HCT116 (cell line): ENCODE measurements around the gene SLCO2B1. TPM values are rescaled to one million over a fixed set of nuclear protein-coding genes. Genes with fewer than 3 reads are reported as not detected.

ENCODE experiments used
- ATAC-seq: fragments of 200-7000 bp; cut with Tn5 transposase; 2 replicates; pipeline ENCODE4 v1.9.1; 2020; ENCODE audit warnings: mild to moderate bottlenecking, moderate library complexity
- BruUV-seq: library from RNA; stranded (reverse); fragments of 400-500 nt; replicated peaks from 2 replicates; lab custom pipeline; 2021; lab: Mats Ljungman, UMichigan
- CTCF ChIA-PET: fragments of 300-600 bp; sonication (Branson Sonifier 250); formaldehyde crosslinking; loops from one replicate; lab custom pipeline; 2021; ENCODE audit warnings: antibody characterized with exemption; lab: Charles Lee
- POLR2A ChIA-PET: fragments of 300-600, 350-600 bp; sonication (Branson Sonifier 250); formaldehyde crosslinking; loops from one replicate; lab custom pipeline; 2021; ENCODE audit warnings: antibody characterized with exemption; lab: Charles Lee
- RAD21 ChIA-PET, 2 experiments: fragments of 300-600 bp; sonication (Branson Sonifier 250); formaldehyde crosslinking; loops; one replicate each; lab custom pipeline; 2023; ENCODE audit warnings: low total read pairs in 2 of 2; ENCODE audit not compliant: uncharacterized antibody in 2 of 2, unreplicated experiment in 2 of 2, low non-redundant PET in 1 of 2; lab: Charles Lee
- DNase-seq: peaks from one replicate; pipeline ENCODE4 v3.0.0-alpha.2; 2010; ENCODE audit warnings: low read depth, low spot score
- H2AFZ ChIP-seq: fragments of 200-600 bp; shearing (Covaris generic), sonication (generic); 2 replicates; pipeline ENCODE4 v1.6.1; 2017; ENCODE audit warnings: low read depth, mixed run types, mixed read lengths, antibody characterized with exemption, low read length; ENCODE audit not compliant: poor library complexity, severe bottlenecking
- H3K27ac ChIP-seq: 2 replicates; pipeline ENCODE4 v1.5.1; 2012; ENCODE audit warnings: low read depth, low read length
- H3K27me3 ChIP-seq: fragments of 200-600 bp; sonication (generic); 2 replicates; pipeline ENCODE4 v1.6.1; 2016; ENCODE audit warnings: mixed run types, low read length, mixed read lengths; ENCODE audit not compliant: insufficient read depth
- H3K36me3 ChIP-seq, 2 experiments: fragments of 200-500 bp in 1 of 2; fragments of 200-600 bp in 1 of 2; sonication (Bioruptor generic) in 1 of 2; sonication (generic) in 1 of 2; 2 replicates each; pipeline versions ENCODE4 v1.5.1 to v1.6.1; 2014 to 2016; ENCODE audit warnings: low read length in 2 of 2, inconsistent platforms in 1 of 2, mixed read lengths in 1 of 2, mixed run types in 1 of 2; ENCODE audit not compliant: insufficient read depth in 2 of 2, control insufficient read depth in 1 of 2
- H3K4me1 ChIP-seq, 2 experiments: fragments of 200-600 bp in 1 of 2; sonication (generic) in 1 of 2; 2 replicates each; pipeline versions ENCODE4 v1.5.1 to v1.6.1; 2012 to 2017; ENCODE audit warnings: low read length in 2 of 2, inconsistent platforms in 1 of 2, mild to moderate bottlenecking in 1 of 2, mixed read lengths in 1 of 2, mixed run types in 1 of 2, moderate library complexity in 1 of 2; ENCODE audit not compliant: insufficient read depth in 2 of 2, control insufficient read depth in 1 of 2
- H3K4me2 ChIP-seq: fragments of 200-600 bp; sonication (generic); 2 replicates; pipeline ENCODE4 v1.6.1; 2017; ENCODE audit warnings: mixed run types, low read length, mixed read lengths
- H3K4me3 ChIP-seq, 2 experiments: fragments of 200-600 bp in 1 of 2; sonication (generic) in 1 of 2; replicated peaks in 1 of 2; 2 replicates each; pipeline ENCODE4 v1.5.1; 2011 to 2016; ENCODE audit warnings: low read length in 2 of 2, control low read depth in 1 of 2, low read depth in 1 of 2, mild to moderate bottlenecking in 1 of 2, mixed read lengths in 1 of 2, mixed run types in 1 of 2
- H3K79me2 ChIP-seq: fragments of 200-600 bp; sonication (generic); 2 replicates; pipeline ENCODE4 v1.6.1; 2017; ENCODE audit warnings: mild to moderate bottlenecking, mixed run types, low read length, moderate library complexity, mixed read lengths; ENCODE audit not compliant: insufficient read depth
- H3K9ac ChIP-seq: fragments of 200-600 bp; sonication (generic); 2 replicates; pipeline ENCODE4 v1.6.1; 2016; ENCODE audit warnings: low read length, mixed read lengths
- H3K9me2 ChIP-seq: fragments of 200-600 bp; sonication (generic), shearing (Covaris generic); 2 replicates; pipeline ENCODE4 v1.6.1; 2017; ENCODE audit warnings: mixed run types, mild to moderate bottlenecking, moderate library complexity; ENCODE audit not compliant: insufficient read depth
- H3K9me3 ChIP-seq, 2 experiments: fragments of 200-500 bp in 1 of 2; fragments of 200-600 bp in 1 of 2; sonication (Bioruptor generic) in 1 of 2; sonication (generic) in 1 of 2; 2 replicates each; pipeline ENCODE4 v1.6.1; 2014 to 2017; ENCODE audit warnings: low read length in 2 of 2, mixed read lengths in 2 of 2, inconsistent platforms in 1 of 2, low read depth in 1 of 2, mild to moderate bottlenecking in 1 of 2, mixed run types in 1 of 2, moderate library complexity in 1 of 2; ENCODE audit not compliant: control insufficient read depth in 1 of 2, insufficient read depth in 1 of 2
- H4K20me1 ChIP-seq: fragments of 200-600 bp; sonication (generic), shearing (Covaris generic); 2 replicates; pipeline ENCODE4 v1.6.1; 2017; ENCODE audit warnings: mixed run types, mild to moderate bottlenecking, moderate library complexity; ENCODE audit not compliant: insufficient read depth
- SRF ChIP-seq: IDR thresholded peaks from 2 replicates; pipeline ENCODE4 v1.6.1; 2012; ENCODE audit warnings: low read depth
- TCF7L2 ChIP-seq: IDR thresholded peaks from 2 replicates; pipeline ENCODE4 v1.7.0; 2011; ENCODE audit warnings: borderline replicate concordance, inconsistent platforms; ENCODE audit not compliant: insufficient read depth, insufficient read length; ENCODE audit errors: extremely low read depth
- YY1 ChIP-seq: IDR thresholded peaks from 2 replicates; pipeline ENCODE4 v1.6.1; 2011; ENCODE audit warnings: low read length, low read depth, moderate library complexity, mild to moderate bottlenecking; ENCODE audit not compliant: insufficient replicate concordance; ENCODE audit errors: extremely low read depth
- intact Hi-C: fragments of 100-400 bp; cut with micrococcal nuclease; formaldehyde crosslinking; loops from 2 replicates; pipeline ENCODE4 v1.10.0; 2022
- total RNA-seq: library from RNA; stranded (reverse); gene quantifications from one replicate; pipeline ENCODE4 v1.2.1, GENCODE V29; 2021; ENCODE audit not compliant: unreplicated experiment
- TF ChIP-seq, protein P1 (sequence below): IDR thresholded peaks from 2 replicates; pipeline ENCODE4 v1.6.1; 2011; ENCODE audit warnings: mild to moderate bottlenecking, low read length, moderate library complexity; ENCODE audit not compliant: insufficient replicate concordance; ENCODE audit errors: extremely low read depth
- TF ChIP-seq, protein P2 (sequence below), 3 experiments: fragments of 200-600 bp in 1 of 3; sonication (generic) in 1 of 3; IDR thresholded peaks in 2 of 3; conservative IDR thresholded peaks in 1 of 3; 2 replicates each; pipeline ENCODE4 v1.5.1; 2012 to 2017; ENCODE audit warnings: low read depth in 2 of 3, low read length in 2 of 3, antibody characterized with exemption in 1 of 3, borderline replicate concordance in 1 of 3, control low read depth in 1 of 3, mild to moderate bottlenecking in 1 of 3, mixed read lengths in 1 of 3, mixed run types in 1 of 3, moderate library complexity in 1 of 3; ENCODE audit not compliant: insufficient read depth in 1 of 3
- TF ChIP-seq, protein P3 (sequence below): IDR thresholded peaks from 2 replicates; pipeline ENCODE4 v1.6.1; 2012

Gene SLCO2B1
- total RNA-seq, 1 experiment from 2014 or later: 0.81 TPM

DNA sequence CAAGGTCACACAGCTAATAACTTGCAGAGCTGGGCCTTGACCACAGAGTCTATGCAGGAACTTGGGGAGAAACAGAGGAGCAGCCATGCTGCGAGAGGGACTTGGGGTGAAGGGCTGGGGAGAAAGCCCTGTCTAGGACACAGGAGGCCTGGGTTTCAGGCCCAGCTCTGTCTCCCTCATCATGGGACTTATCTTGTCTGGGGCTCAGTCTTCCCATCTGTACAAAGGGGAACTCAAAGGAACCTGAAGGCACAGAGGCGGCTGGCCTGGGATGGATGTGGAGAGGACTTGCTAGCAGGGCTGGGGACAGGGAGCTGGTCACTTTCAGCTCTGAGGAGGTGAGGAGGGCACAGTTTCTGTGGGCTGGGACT lies 52.7 kb downstream of the SLCO2B1 start:
- no TSS peak for BruUV-seq
- ChIA-PET CTCF (interaction anchor here (1.2 to 4.2 kb wide), 5 partner anchors 45 to 274 kb away, joined by 3 to 255 read pairs (median 21); no protein-coding TSS in a partner anchor), POLR2A (no interaction called here), RAD21 (interaction anchor here in 1 of 2 experiments (1.3 to 2.3 kb wide), 2 partner anchors 59 to 181 kb away, joined by 6 to 19 read pairs; no protein-coding TSS in a partner anchor)
- Histone ChIP-seq H3K4me1 (no peaks in the 10 kb centered on the region), H3K79me2 (no peaks in the 10 kb centered on the region), H3K27me3 (peaks cover 17% of the 10 kb centered on the region), H3K9ac (no peak overlapping the region), H3K4me2 (no peak overlapping the region), H3K27ac (no peak overlapping the region), H3K9me3 (no peaks in the 10 kb centered on the region), H3K9me2 (no peaks in the 10 kb centered on the region), H3K4me3 (no peak overlapping the region), H4K20me1 (no peaks in the 10 kb centered on the region), H2AFZ (no peak overlapping the region), H3K36me3 (no peaks in the 10 kb centered on the region)
- TF ChIP-seq, protein P1, sequence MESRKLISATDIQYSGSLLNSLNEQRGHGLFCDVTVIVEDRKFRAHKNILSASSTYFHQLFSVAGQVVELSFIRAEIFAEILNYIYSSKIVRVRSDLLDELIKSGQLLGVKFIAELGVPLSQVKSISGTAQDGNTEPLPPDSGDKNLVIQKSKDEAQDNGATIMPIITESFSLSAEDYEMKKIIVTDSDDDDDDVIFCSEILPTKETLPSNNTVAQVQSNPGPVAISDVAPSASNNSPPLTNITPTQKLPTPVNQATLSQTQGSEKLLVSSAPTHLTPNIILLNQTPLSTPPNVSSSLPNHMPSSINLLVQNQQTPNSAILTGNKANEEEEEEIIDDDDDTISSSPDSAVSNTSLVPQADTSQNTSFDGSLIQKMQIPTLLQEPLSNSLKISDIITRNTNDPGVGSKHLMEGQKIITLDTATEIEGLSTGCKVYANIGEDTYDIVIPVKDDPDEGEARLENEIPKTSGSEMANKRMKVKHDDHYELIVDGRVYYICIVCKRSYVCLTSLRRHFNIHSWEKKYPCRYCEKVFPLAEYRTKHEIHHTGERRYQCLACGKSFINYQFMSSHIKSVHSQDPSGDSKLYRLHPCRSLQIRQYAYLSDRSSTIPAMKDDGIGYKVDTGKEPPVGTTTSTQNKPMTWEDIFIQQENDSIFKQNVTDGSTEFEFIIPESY: no peak
- TF ChIP-seq, protein P2, sequence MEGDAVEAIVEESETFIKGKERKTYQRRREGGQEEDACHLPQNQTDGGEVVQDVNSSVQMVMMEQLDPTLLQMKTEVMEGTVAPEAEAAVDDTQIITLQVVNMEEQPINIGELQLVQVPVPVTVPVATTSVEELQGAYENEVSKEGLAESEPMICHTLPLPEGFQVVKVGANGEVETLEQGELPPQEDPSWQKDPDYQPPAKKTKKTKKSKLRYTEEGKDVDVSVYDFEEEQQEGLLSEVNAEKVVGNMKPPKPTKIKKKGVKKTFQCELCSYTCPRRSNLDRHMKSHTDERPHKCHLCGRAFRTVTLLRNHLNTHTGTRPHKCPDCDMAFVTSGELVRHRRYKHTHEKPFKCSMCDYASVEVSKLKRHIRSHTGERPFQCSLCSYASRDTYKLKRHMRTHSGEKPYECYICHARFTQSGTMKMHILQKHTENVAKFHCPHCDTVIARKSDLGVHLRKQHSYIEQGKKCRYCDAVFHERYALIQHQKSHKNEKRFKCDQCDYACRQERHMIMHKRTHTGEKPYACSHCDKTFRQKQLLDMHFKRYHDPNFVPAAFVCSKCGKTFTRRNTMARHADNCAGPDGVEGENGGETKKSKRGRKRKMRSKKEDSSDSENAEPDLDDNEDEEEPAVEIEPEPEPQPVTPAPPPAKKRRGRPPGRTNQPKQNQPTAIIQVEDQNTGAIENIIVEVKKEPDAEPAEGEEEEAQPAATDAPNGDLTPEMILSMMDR (IDR thresholded peaks at IDR 0.05 in 2 of 3, conservative IDR thresholded peaks at IDR 0.05 in 1 of 3; ENCODE audit: borderline replicate concordance in 1 of 3, insufficient read depth in 1 of 3, low read depth in 2 of 3, low read length in 2 of 3): no peak
- TF ChIP-seq TCF7L2: no peak
- TF ChIP-seq, protein P3, sequence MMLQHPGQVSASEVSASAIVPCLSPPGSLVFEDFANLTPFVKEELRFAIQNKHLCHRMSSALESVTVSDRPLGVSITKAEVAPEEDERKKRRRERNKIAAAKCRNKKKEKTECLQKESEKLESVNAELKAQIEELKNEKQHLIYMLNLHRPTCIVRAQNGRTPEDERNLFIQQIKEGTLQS: no peak
- no peak for TF ChIP-seq YY1
- no peak for TF ChIP-seq SRF
- intact Hi-C loops: no loop called here
- DNase-seq: no peak
- no peak for ATAC-seq
